Testis (tissue), 2 donors: ENCODE measurements around the gene DMD.

Experiments used
- POLR2A ChIP-seq: fragments of 450-650 bp; IDR thresholded peaks from one replicate; pipeline ENCODE4 v1.6.1; 2017; ENCODE audit warnings: antibody characterized with exemption, mild to moderate bottlenecking, moderate library complexity
- TF ChIP-seq, protein P1 (sequence below), 3 experiments: fragments of 450-650 bp in 2 of 3; fragments of 200-600 bp in 1 of 3; sonication (generic) in 1 of 3; IDR thresholded peaks; one replicate each; pipeline ENCODE4 v1.5.1; 2016 to 2019; ENCODE audit warnings: antibody characterized with exemption in 3 of 3, mild to moderate bottlenecking in 2 of 3, moderate library complexity in 1 of 3

GRCh38 chrX:31323658-31324057 lies 1887.7 kb downstream of the DMD start:
- TF ChIP-seq, protein P1, sequence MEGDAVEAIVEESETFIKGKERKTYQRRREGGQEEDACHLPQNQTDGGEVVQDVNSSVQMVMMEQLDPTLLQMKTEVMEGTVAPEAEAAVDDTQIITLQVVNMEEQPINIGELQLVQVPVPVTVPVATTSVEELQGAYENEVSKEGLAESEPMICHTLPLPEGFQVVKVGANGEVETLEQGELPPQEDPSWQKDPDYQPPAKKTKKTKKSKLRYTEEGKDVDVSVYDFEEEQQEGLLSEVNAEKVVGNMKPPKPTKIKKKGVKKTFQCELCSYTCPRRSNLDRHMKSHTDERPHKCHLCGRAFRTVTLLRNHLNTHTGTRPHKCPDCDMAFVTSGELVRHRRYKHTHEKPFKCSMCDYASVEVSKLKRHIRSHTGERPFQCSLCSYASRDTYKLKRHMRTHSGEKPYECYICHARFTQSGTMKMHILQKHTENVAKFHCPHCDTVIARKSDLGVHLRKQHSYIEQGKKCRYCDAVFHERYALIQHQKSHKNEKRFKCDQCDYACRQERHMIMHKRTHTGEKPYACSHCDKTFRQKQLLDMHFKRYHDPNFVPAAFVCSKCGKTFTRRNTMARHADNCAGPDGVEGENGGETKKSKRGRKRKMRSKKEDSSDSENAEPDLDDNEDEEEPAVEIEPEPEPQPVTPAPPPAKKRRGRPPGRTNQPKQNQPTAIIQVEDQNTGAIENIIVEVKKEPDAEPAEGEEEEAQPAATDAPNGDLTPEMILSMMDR (IDR thresholded peaks at IDR 0.05), result no peak
- no peak for TF ChIP-seq POLR2A
